AG10803 (cell line): ENCODE data around the gene MTHFSD.

Experiments
- DNase-seq: peaks from one replicate; pipeline ENCODE4 v3.0.0; 2010; ENCODE audit warnings: low read depth
- H3K4me3 ChIP-seq: 2 replicates; pipeline ENCODE4 v1.5.1; 2011; ENCODE audit warnings: mild to moderate bottlenecking, low read length, control low read depth
- TF ChIP-seq, protein P1 (sequence below): conservative IDR thresholded peaks from 2 replicates; pipeline ENCODE4 v1.5.1; 2011; ENCODE audit warnings: mild to moderate bottlenecking, low read length, control low read depth, inconsistent platforms

The MTHFSD gene

DNA sequence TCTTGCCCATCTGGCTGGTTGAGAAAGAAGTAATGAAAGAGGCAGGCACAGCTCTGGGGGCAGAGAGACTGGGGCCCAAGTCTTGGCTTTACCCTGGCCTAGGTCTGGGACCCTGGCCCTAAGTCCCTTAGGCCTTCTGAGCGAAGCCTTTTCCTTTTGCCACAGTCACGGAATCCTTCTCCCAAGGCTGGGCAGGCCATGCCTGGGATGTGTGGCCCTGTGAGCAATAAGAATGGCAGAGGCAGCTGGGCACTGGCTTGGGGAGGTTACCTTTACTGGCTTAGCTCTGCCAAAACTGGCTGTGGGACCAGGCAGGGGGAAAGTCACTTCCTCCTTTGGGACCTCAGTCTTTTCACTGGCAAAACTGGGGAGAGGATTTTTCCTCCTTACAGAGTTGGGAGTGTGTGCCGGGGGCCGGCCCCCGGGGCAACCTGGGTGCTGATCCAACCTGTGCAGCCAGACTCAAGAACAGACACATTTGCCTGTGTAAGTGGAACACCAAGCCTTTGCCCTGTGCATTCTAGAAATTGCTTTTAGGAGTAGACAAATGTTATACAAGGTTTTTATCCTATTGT, 31.8 kb downstream of the MTHFSD start:
- no peak overlapping the region for H3K4me3 ChIP-seq
- TF ChIP-seq, protein P1, sequence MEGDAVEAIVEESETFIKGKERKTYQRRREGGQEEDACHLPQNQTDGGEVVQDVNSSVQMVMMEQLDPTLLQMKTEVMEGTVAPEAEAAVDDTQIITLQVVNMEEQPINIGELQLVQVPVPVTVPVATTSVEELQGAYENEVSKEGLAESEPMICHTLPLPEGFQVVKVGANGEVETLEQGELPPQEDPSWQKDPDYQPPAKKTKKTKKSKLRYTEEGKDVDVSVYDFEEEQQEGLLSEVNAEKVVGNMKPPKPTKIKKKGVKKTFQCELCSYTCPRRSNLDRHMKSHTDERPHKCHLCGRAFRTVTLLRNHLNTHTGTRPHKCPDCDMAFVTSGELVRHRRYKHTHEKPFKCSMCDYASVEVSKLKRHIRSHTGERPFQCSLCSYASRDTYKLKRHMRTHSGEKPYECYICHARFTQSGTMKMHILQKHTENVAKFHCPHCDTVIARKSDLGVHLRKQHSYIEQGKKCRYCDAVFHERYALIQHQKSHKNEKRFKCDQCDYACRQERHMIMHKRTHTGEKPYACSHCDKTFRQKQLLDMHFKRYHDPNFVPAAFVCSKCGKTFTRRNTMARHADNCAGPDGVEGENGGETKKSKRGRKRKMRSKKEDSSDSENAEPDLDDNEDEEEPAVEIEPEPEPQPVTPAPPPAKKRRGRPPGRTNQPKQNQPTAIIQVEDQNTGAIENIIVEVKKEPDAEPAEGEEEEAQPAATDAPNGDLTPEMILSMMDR = no peak
- DNase-seq = no peak

GRCh38 chr16:86522634-86523033, 32.4 kb downstream of the MTHFSD start:
- no peak for DNase-seq
- H3K4me3 ChIP-seq = no peak overlapping the region
- TF ChIP-seq, protein P1 = no peak

- TF ChIP-seq, protein P1 = no peak
- no peak overlapping the region for H3K4me3 ChIP-seq
- no peak for DNase-seq
These were observed 33.5 kb downstream of the MTHFSD start for GRCh38 chr16:86521236-86522197.

- no peak for DNase-seq
- TF ChIP-seq, protein P1 = no peak
These were observed 34.5 kb downstream of the MTHFSD start for GRCh38 chr16:86520317-86521210.

GRCh38 chr16:86519649-86520316, 35.3 kb downstream of the MTHFSD start:
- H3K4me3 ChIP-seq = no peak overlapping the region; the same call in 1 of the 2 replicates
- TF ChIP-seq, protein P1 = peak; percentile 93

More at GRCh38 chr16:86520317-86521210, 34.5 kb downstream of the MTHFSD start:
- no peak overlapping the region; the same call in 1 of the 2 replicates for H3K4me3 ChIP-seq

DNA sequence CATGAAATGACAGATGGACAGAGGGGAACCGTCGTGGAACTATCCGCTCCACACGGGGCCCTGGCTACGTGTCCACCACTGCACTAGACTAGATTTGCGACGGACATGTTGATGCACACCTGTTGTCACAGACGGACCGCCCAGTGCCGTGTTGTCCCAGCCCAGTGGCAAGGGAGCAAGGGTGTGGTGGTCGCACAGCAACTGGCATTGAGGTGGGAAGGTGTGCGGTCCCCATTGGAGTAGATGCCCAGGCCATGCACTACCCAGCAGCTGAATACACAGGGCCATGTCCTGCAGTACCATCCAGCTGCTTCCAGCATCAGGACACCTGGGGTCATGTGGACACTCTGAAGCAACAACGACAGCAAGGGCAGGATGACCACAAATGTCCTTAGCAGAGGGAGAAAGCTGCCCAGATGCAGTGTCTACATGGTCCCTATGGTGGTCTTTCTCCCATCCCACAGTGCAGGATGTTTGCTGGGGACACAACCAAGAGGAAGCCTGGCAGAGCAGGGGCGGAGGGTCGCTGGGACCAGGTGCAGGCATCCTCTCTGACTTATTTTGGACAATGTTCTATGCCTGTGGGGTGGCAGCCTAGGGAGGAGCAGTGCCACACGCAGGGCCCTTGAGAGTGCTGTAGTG, 35.9 kb downstream of the MTHFSD start:
- no peak overlapping the region for H3K4me3 ChIP-seq
- no peak for DNase-seq
- TF ChIP-seq, protein P1 = no peak

More at GRCh38 chr16:86519649-86520316, 35.3 kb downstream of the MTHFSD start:
- peak; percentile 32 for DNase-seq
